Gastrocnemius medialis (tissue), 4 donors: ENCODE measurements around the gene RCAN3. TPM values are rescaled to one million over a fixed set of nuclear protein-coding genes. Genes with fewer than 3 reads are reported as not detected.
"Not testable (repeated sequence)": the region's sequence is repeated elsewhere in the genome, so short reads cannot be mapped to it uniquely, and the experiment has no call there.

Experiments used
- ATAC-seq, 2 donors: fragments of 150-250 bp; one replicate each; pipeline ENCODE4 v1.9.1; 2016
- DNase-seq, 2 donors: peaks; one replicate each; pipeline ENCODE4 v3.0.0-alpha.2; 2019
- H3K27ac ChIP-seq, 4 donors: fragments of 200-600 bp; sonication (generic); 1 replicate in 1 of 4; 2 replicates in 3 of 4; pipeline ENCODE4 v1.5.1; 2016 to 2018; ENCODE audit warnings: mild to moderate bottlenecking in 2 of 4, moderate library complexity in 1 of 4
- H3K27me3 ChIP-seq, 3 donors: fragments of 200-600 bp; sonication (generic) in 2 of 3; 1 replicate in 1 of 3; 2 replicates in 2 of 3; pipeline versions ENCODE4 v1.5.1 to v1.6.0; 2016 to 2019; ENCODE audit warnings: mild to moderate bottlenecking in 1 of 3, moderate library complexity in 1 of 3
- H3K36me3 ChIP-seq, 2 donors: fragments of 200-600 bp; sonication (generic) in 1 of 2; one replicate each; pipeline ENCODE4 v1.5.1; 2017 to 2018
- H3K4me1 ChIP-seq, 2 donors: fragments of 200-600 bp; sonication (generic) in 1 of 2; one replicate each; pipeline ENCODE4 v1.5.1; 2016 to 2017; ENCODE audit warnings: mild to moderate bottlenecking in 2 of 2
- H3K4me3 ChIP-seq, 4 donors: fragments of 200-600 bp; sonication (generic) in 3 of 4; 1 replicate in 1 of 4; 2 replicates in 3 of 4; pipeline ENCODE4 v1.5.1; 2016 to 2019; ENCODE audit warnings: mild to moderate bottlenecking in 2 of 4
- H3K9me3 ChIP-seq, 3 donors: fragments of 200-600 bp; sonication (generic) in 2 of 3; 1 replicate in 1 of 3; 2 replicates in 2 of 3; pipeline ENCODE4 v1.5.1; 2016 to 2019
- CTCF ChIP-seq, 5 experiments: fragments of 450-650 bp in 3 of 5; fragments of 200-600 bp in 2 of 5; sonication (generic) in 2 of 5; IDR thresholded peaks in 4 of 5; conservative IDR thresholded peaks in 1 of 5; 1 replicate in 4 of 5; 2 replicates in 1 of 5; pipeline ENCODE4 v1.5.1; 2016 to 2019; ENCODE audit warnings: antibody characterized with exemption in 5 of 5, mild to moderate bottlenecking in 3 of 5, moderate library complexity in 3 of 5
- POLR2A ChIP-seq, 2 donors: fragments of 450-650 bp; IDR thresholded peaks; one replicate each; pipeline ENCODE4 v1.6.1; 2017; ENCODE audit warnings: antibody characterized with exemption in 2 of 2, mild to moderate bottlenecking in 2 of 2, moderate library complexity in 2 of 2
- in situ Hi-C, 4 donors: fragments of 200-750 bp; cut with MboI; loops; one replicate each; pipeline versions ENCODE4 v1.15.0 to v1.8.0; 2017; ENCODE audit warnings: low sequenced_read_pairs in 4 of 4
- intact Hi-C: fragments of 100-400 bp; cut with DNase I; formaldehyde crosslinking; loops from one replicate; pipeline ENCODE4 v1.15.1; 2023; ENCODE audit warnings: low total_unique reads
- total RNA-seq, 4 donors: library from RNA; depleted of rRNA; stranded (reverse); fragments of >200 nt; gene quantifications; one replicate each; pipeline versions ENCODE4 v1.1.0 to v1.2.3, GENCODE V29; 2016

Gene RCAN3
- total RNA-seq, 4 donors from 2014 or later = 1.3 to 2.1 (median 1.8) TPM

GRCh38 chr1:24548070-24548469 lies 45.4 kb downstream of the RCAN3 start:
- Histone ChIP-seq H3K36me3 (no peaks in the 10 kb centered on the region), H3K4me1 (peaks cover 0 to 7% of the 10 kb centered on the region in 2 donors), H3K9me3 (no peaks in the 10 kb centered on the region), H3K4me3 (no peak overlapping the region), H3K27ac (no peak overlapping the region), H3K27me3 (peaks cover 0 to 3% (median 0%) of the 10 kb centered on the region in 3 donors)
- in situ Hi-C loops = loop anchor here in 1 of 4 donors (10.0 kb wide), 1 partner anchor 87 kb away; no protein-coding TSS in a partner anchor
- TF ChIP-seq POLR2A (IDR thresholded peaks at IDR 0.05) (no peak), CTCF (IDR thresholded peaks at IDR 0.05 in 4 of 5, conservative IDR thresholded peaks at IDR 0.05 in 1 of 5) (no peak)
- intact Hi-C loops = no loop called here
- DNase-seq (no peak), ATAC-seq (no peak)

GRCh38 chr1:24549210-24549609 lies 46.6 kb downstream of the RCAN3 start:
- not testable (repeated sequence) for ATAC-seq
- in situ Hi-C loops = loop anchor here in 1 of 4 donors (10.0 kb wide), 1 partner anchor 86 kb away; no protein-coding TSS in a partner anchor

DNA sequence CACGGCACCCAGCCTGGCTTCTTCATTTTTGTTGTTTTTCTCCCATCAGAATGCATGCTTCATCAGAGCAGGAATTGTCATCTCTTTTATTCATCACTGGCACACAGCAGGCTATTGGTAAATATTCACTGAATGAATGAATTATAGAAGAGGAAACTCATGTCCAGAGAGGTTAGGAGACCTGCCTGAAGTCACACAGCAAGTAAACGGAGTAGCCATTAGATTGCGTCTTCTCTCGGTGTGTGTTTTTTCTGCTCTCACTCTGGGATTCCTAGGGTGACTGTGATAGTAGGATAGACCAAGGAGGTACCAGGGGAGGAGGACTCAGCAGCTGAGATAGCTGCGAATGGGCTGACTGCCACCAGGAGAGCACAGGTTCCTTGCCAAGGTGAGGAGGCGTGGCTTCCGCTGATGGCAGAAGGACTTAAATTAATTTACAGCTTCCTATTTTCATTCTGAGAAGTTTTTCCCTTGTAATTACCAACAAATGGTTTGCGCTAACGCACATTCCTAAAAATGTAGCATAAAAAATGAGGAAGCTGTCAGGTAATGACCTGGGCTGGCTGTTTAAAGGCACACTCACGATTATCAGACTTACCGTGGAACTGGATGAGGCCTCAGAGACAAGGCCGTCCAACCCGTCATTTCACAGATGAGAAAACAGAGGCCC lies 48.8 kb downstream of the RCAN3 start:
- Histone ChIP-seq H3K36me3 (no peaks in the 10 kb centered on the region), H3K27ac (no peak overlapping the region), H3K4me3 (no peak overlapping the region), H3K9me3 (no peaks in the 10 kb centered on the region), H3K4me1 (peaks cover 0 to 7% of the 10 kb centered on the region in 2 donors), H3K27me3 (peaks cover 8 to 19% (median 16%) of the 10 kb centered on the region in 3 donors)
- in situ Hi-C loops = no loop called here
- ATAC-seq = no peak
- intact Hi-C loops = no loop called here
- TF ChIP-seq CTCF (IDR thresholded peaks at IDR 0.05 in 4 of 5, conservative IDR thresholded peaks at IDR 0.05 in 1 of 5) (no peak), POLR2A (IDR thresholded peaks at IDR 0.05) (no peak)
- no peak for DNase-seq

More at GRCh38 chr1:24549210-24549609, 46.6 kb downstream of the RCAN3 start:
- H3K27me3 ChIP-seq, H3K27ac ChIP-seq, H3K9me3 ChIP-seq, H3K4me1 ChIP-seq, intact Hi-C loops, H3K36me3 ChIP-seq, DNase-seq, H3K4me3 ChIP-seq: not testable (repeated sequence)

DNA sequence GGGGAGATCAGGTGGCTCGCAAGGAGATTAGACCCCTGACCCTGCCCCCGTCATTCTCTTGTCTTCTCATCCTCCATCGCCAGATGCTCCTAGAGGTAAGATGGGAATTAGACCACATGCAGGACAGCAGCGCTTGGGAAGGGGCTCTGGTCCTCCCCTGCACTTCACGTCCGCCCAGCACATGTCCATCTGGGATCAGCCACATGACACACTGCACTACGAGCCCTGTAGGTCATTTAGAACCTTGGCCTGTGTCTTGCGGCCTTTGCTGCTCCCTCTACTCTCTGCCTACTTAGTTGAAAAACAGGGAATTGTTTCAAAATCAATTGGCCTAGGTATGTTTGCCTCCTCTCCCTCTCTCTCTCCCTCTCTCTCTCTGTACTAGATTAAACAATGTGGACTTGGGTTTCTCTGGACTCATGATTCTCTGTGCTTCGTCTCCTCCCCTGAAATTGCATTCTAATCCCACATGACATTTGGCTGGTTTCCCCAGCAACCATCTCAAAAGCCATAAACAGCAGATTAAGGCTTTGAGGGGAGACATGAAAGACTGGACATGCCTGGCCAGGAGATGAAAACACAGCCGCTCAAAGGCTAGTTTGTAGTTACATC lies 49.4 kb downstream of the RCAN3 start:
- ATAC-seq (no peak), DNase-seq (no peak)
- Histone ChIP-seq H3K27ac (no peak overlapping the region), H3K9me3 (no peaks in the 10 kb centered on the region), H3K4me1 (peaks cover 0 to 7% of the 10 kb centered on the region in 2 donors), H3K27me3 (peaks cover 14 to 25% (median 22%) of the 10 kb centered on the region in 3 donors), H3K36me3 (no peaks in the 10 kb centered on the region), H3K4me3 (no peak overlapping the region)
- in situ Hi-C loops (no loop called here), intact Hi-C loops (no loop called here)
- no peak for TF ChIP-seq POLR2A (IDR thresholded peaks at IDR 0.05)
- TF ChIP-seq CTCF (IDR thresholded peaks at IDR 0.05 in 4 of 5, conservative IDR thresholded peaks at IDR 0.05 in 1 of 5) = no peak

GRCh38 chr1:24553931-24554330 lies 51.3 kb downstream of the RCAN3 start:
- in situ Hi-C loops (no loop called here), intact Hi-C loops (no loop called here)
- Histone ChIP-seq H3K4me1 (peaks cover 0 to 7% of the 10 kb centered on the region in 2 donors), H3K36me3 (no peaks in the 10 kb centered on the region), H3K4me3 (no peak overlapping the region), H3K9me3 (no peaks in the 10 kb centered on the region), H3K27me3 (peaks cover 23 to 31% (median 27%) of the 10 kb centered on the region in 3 donors), H3K27ac (no peak overlapping the region)
- no peak for DNase-seq
- TF ChIP-seq CTCF (IDR thresholded peaks at IDR 0.05 in 4 of 5, conservative IDR thresholded peaks at IDR 0.05 in 1 of 5) (no peak), POLR2A (IDR thresholded peaks at IDR 0.05) (no peak)
- ATAC-seq = no peak
